GM12878 (cell line): ENCODE measurements around the gene RAD23B. TPM values are rescaled to one million over a fixed set of nuclear protein-coding genes. Genes with fewer than 3 reads are reported as not detected.

Experiments used
- ATAC-seq: fragments of 200-7000 bp; cut with Tn5 transposase; 3 replicates; pipeline ENCODE4 v1.9.1; 2020; ENCODE audit warnings: mild to moderate bottlenecking, moderate library complexity
- BruUV-seq: library from RNA; stranded (reverse); fragments of 400-500 nt; replicated peaks from 2 replicates; lab custom pipeline; 2021; lab: Mats Ljungman, UMichigan
- CTCF ChIA-PET: fragments of 300-600 bp; sonication (Branson Sonifier 250); formaldehyde crosslinking; extraction: SDS; loops from one replicate; lab custom pipeline; 2021; ENCODE audit warnings: inconsistent platforms; lab: Yijun Ruan, JAX
- POLR2A ChIA-PET: fragments of 350-600 bp; formaldehyde crosslinking; extraction: SDS; loops from one replicate; lab custom pipeline; 2021; ENCODE audit warnings: inconsistent platforms; lab: Charles Lee
- RAD21 ChIA-PET: fragments of 300-600 bp; sonication (Branson Sonifier 250); formaldehyde crosslinking; loops from one replicate; lab custom pipeline; 2023; ENCODE audit warnings: antibody characterized with exemption; ENCODE audit not compliant: unreplicated experiment; lab: Charles Lee
- SMC1A ChIA-PET: fragments of 300-600 bp; sonication (Branson Sonifier 250); formaldehyde crosslinking; loops from one replicate; lab custom pipeline; 2023; ENCODE audit not compliant: unreplicated experiment, uncharacterized antibody; lab: Charles Lee
- DNase-seq: peaks from one replicate; pipeline ENCODE4 v3.0.0-alpha.2; 2011; ENCODE audit warnings: low read depth, low spot score
- FAIRE-seq: peaks from 3 replicates; lab custom pipeline; 2011; peaks lifted over from hg19 to GRCh38; lab: Jason Lieb, UNC
- H2AFZ ChIP-seq: 2 replicates; pipeline ENCODE4 v1.6.0; 2011; ENCODE audit warnings: low read depth, low read length, control low read depth; ENCODE audit not compliant: control insufficient read depth
- H3K27ac ChIP-seq: 2 replicates; pipeline ENCODE4 v1.5.1; 2011; ENCODE audit warnings: control low read depth; ENCODE audit not compliant: control insufficient read depth, insufficient read depth
- H3K27me3 ChIP-seq, 2 experiments: replicated peaks in 1 of 2; 2 replicates each; pipeline versions ENCODE4 v1.6.0 to v1.6.1; 2011; ENCODE audit warnings: low read length in 1 of 2; ENCODE audit not compliant: control insufficient read depth in 2 of 2, insufficient read depth in 2 of 2
- H3K36me3 ChIP-seq, 2 experiments: 2 replicates each; pipeline ENCODE4 v1.5.1; 2011; ENCODE audit warnings: low read length in 1 of 2; ENCODE audit not compliant: control insufficient read depth in 2 of 2, insufficient read depth in 2 of 2
- H3K4me1 ChIP-seq: 2 replicates; pipeline ENCODE4 v1.6.1; 2011; ENCODE audit warnings: mild to moderate bottlenecking, low read length, moderate library complexity, mixed read lengths; ENCODE audit not compliant: control insufficient read depth, insufficient read depth
- H3K4me2 ChIP-seq: 2 replicates; pipeline ENCODE4 v1.6.0; 2011; ENCODE audit warnings: control low read depth; ENCODE audit not compliant: control insufficient read depth, insufficient read depth
- H3K4me3 ChIP-seq: fragments of 200-600 bp; sonication (generic); 2 replicates; pipeline ENCODE4 v1.5.1; 2016
- H3K79me2 ChIP-seq: 2 replicates; pipeline ENCODE4 v1.6.0; 2011; ENCODE audit warnings: low read length; ENCODE audit not compliant: control insufficient read depth, insufficient read depth
- H3K9ac ChIP-seq: 2 replicates; pipeline ENCODE4 v1.8.0; 2011; ENCODE audit warnings: low read length, control low read depth, mixed read lengths; ENCODE audit not compliant: control insufficient read depth, insufficient read depth
- H3K9me3 ChIP-seq: replicated peaks from 3 replicates; pipeline ENCODE4 v1.5.1; 2011; ENCODE audit warnings: mild to moderate bottlenecking, low read length; ENCODE audit not compliant: control insufficient read depth, insufficient read depth
- H4K20me1 ChIP-seq: 2 replicates; pipeline ENCODE4 v1.6.0; 2011; ENCODE audit not compliant: control insufficient read depth, insufficient read depth
- BRCA1 ChIP-seq: IDR thresholded peaks from 2 replicates; pipeline ENCODE4 v1.6.1; 2011; ENCODE audit warnings: low read depth, low read length, improper control_type of control experiment
- KAT2A ChIP-seq: conservative IDR thresholded peaks from 2 replicates; pipeline ENCODE4 v1.6.1; 2011; ENCODE audit warnings: low read depth, low read length; ENCODE audit not compliant: control insufficient read depth
- LARP7 ChIP-seq: fragments of 450-650 bp; IDR thresholded peaks from 2 replicates; pipeline ENCODE4 v1.6.1; 2017; ENCODE audit warnings: mild to moderate bottlenecking
- MYB ChIP-seq: fragments of 150-350 bp; IDR thresholded peaks from 2 replicates; pipeline ENCODE4 v1.6.1; 2014; ENCODE audit warnings: mild to moderate bottlenecking, low read depth, low read length, borderline replicate concordance
- NBN ChIP-seq: fragments of 450-650 bp; IDR thresholded peaks from 2 replicates; pipeline ENCODE4 v1.6.1; 2016
- NFXL1 ChIP-seq: fragments of 450-650 bp; IDR thresholded peaks from 2 replicates; pipeline ENCODE4 v1.6.1; 2017; ENCODE audit warnings: antibody characterized with exemption, mild to moderate bottlenecking, borderline replicate concordance
- SPI1 ChIP-seq: IDR thresholded peaks from 2 replicates; pipeline ENCODE4 v1.6.1; 2011; ENCODE audit warnings: low read depth, mild to moderate bottlenecking, low read length, moderate library complexity, borderline replicate concordance; ENCODE audit not compliant: insufficient read depth
- ZNF217 ChIP-seq: fragments of 450-650 bp; IDR thresholded peaks from 2 replicates; pipeline ENCODE4 v1.6.1; 2017; ENCODE audit warnings: antibody characterized with exemption, mild to moderate bottlenecking
- WGBS: methylation state at CpG from one replicate; pipeline ENCODE4 v1.1.6; 2016; ENCODE audit warnings: low lambda C conversion rate; ENCODE audit not compliant: insufficient replicate concordance, insufficient coverage; ENCODE audit errors: missing lambda C conversion rate; 5-methylcytosine and 5-hydroxymethylcytosine counted together
- in situ Hi-C: fragments of 300-500 bp; cut with MboI; formaldehyde crosslinking; loops from 9 replicates; pipeline ENCODE4 v1.14.3; 2018; ENCODE audit warnings: mixed read lengths
- intact Hi-C: fragments of 100-400 bp; cut with micrococcal nuclease; formaldehyde crosslinking; loops from one replicate; pipeline ENCODE4 v1.14.2; 2022; ENCODE audit not compliant: unreplicated experiment
- polyA plus RNA-seq, 11 experiments: library from polyadenylated mRNA; depleted of rRNA in 4 of 11; unstranded in 6 of 11; stranded (reverse) in 5 of 11; fragments of >200 nt; fragmentation: Nextera tagmentation in 4 of 11; fragmentation: Illumina TruSeq in 1 of 11; extraction: Ambion mirVana in 4 of 11; extraction: Trizol in 1 of 11; gene quantifications; 1 replicate in 1 of 11; 2 replicates in 10 of 11; pipeline versions ENCODE4 v1.2.1 to v1.2.3, GENCODE V29; 2011 to 2016; ENCODE audit warnings: inconsistent platforms in 2 of 11, missing spikeins in 2 of 11, low read depth in 1 of 11
- total RNA-seq, 4 experiments: library from RNA; depleted of rRNA in 3 of 4; stranded (reverse); fragments of >200 nt in 3 of 4; fragmentation: Illumina TruSeq in 1 of 4; extraction: Trizol in 1 of 4; gene quantifications; 2 replicates each; pipeline versions ENCODE4 v1.2.1 to v1.2.3, GENCODE V29; 2013 to 2021

RAD23B gene
- total and polyA plus RNA-seq, 10 of the 15 experiments (the other 5 are each of a cell fraction or from before 2014, with no cell fraction given) = 10.3 to 256 (median 54.6) TPM

GRCh38 chr9:107316795-107317661, 33.9 kb downstream of the RAD23B start:
- WGBS = 80% methylated on average over 5 of the region's 5 CpGs
- BruUV-seq = no TSS peak
- ChIA-PET CTCF (interaction anchor here (0.8 to 1.4 kb wide), 3 partner anchors 12 to 24 kb away, joined by 3 read pairs; no protein-coding TSS in a partner anchor), POLR2A (interaction anchor here (0.5 to 0.8 kb wide), 2 partner anchors 142 to 462 kb away, joined by 3 to 4 read pairs; no protein-coding TSS in a partner anchor), SMC1A (interaction anchor here (0.6 to 1.5 kb wide), 8 partner anchors 11 to 46 kb away, joined by 3 to 5 read pairs (median 3); no protein-coding TSS in a partner anchor), RAD21 (no interaction called here)
- H3K9me3 ChIP-seq = no peaks in the 10 kb centered on the region
- H3K4me3 ChIP-seq = no peak overlapping the region
- H3K27me3 ChIP-seq = no peaks in the 10 kb centered on the region
- no peaks in the 10 kb centered on the region; the same call in 1 of the 2 replicates for H4K20me1 ChIP-seq
- no peak overlapping the region for H2AFZ ChIP-seq
- no peak for FAIRE-seq
- in situ Hi-C loops = no loop called here
- peak; percentile 19; the same call in 1 of the 2 replicates for TF ChIP-seq SPI1
- no peak for TF ChIP-seq BRCA1
- no peak for TF ChIP-seq NFXL1
- TF ChIP-seq NBN = no peak
- TF ChIP-seq ZNF217 = no peak
- TF ChIP-seq MYB = no peak
- no peak for TF ChIP-seq LARP7
- TF ChIP-seq KAT2A = no peak
- peak; percentile 38 for ATAC-seq
- H3K27ac ChIP-seq = no peak overlapping the region
- peaks cover 10% of the 10 kb centered on the region for H3K4me1 ChIP-seq
- no peak overlapping the region for H3K9ac ChIP-seq
- intact Hi-C loops = no loop called here
- peaks cover 46% of the 10 kb centered on the region for H3K79me2 ChIP-seq
- DNase-seq = no peak
- H3K36me3 ChIP-seq = peaks cover 6 to 41% of the 10 kb centered on the region in 2 experiments
- H3K4me2 ChIP-seq = no peak overlapping the region; the same call in 1 of the 2 replicates
